Measurements from ENCODE around the gene GTPBP2. TPM values are rescaled to one million over a fixed set of nuclear protein-coding genes. Genes with fewer than 3 reads are reported as not detected.

The GTPBP2 gene
- total and polyA plus RNA-seq, 10 of the 15 experiments (the other 5 are each of a cell fraction or from before 2014, with no cell fraction given) = 5.9 to 63.4 (median 39.8) TPM

DNA sequence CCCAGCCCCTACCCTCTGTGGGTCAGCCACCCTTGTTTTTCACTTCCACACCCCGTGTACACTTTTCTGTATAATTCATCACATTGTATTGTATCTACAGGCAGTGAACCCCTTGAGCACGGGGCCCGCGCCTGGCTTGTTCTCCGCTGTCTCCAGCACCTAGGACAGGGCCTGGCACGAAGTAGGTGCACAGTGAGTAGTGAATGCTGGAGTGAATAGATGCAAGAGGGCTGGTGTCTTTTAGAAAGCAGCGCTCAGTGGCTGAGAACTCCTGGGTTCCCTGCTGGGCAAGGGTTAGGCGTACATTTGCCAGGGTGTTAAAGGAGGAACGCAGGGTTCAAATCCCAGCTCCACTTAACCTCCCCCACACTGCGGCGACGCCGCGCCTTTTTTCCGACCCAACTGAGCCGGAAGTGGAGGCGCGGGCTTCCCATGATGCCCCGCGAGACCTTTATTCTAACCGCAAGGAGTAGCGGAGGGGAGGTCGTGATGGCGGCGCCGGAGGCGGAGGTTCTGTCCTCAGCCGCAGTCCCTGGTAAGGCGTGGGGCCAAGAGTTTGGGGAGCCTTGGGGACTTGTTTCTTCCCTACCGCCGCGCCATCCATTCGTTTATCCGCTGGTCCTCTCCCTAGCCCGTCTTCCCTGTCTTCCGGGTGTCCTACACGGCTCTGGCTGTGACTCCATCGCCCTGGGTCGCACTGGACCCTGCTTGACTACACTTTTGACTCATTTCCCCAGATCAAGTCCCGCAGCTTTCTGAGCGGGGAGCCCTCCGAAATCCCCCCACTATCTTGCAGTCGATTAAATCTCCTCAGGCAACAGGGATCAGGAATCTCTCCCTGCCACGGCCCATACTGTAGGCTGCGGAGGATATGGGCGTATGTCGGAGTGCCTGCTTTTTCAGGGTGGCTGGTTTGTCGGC lies 6.6 kb upstream of the GTPBP2 start, which contains the start of gene MAD2L1BP (continued):
- TF ChIP-seq, protein P1, sequence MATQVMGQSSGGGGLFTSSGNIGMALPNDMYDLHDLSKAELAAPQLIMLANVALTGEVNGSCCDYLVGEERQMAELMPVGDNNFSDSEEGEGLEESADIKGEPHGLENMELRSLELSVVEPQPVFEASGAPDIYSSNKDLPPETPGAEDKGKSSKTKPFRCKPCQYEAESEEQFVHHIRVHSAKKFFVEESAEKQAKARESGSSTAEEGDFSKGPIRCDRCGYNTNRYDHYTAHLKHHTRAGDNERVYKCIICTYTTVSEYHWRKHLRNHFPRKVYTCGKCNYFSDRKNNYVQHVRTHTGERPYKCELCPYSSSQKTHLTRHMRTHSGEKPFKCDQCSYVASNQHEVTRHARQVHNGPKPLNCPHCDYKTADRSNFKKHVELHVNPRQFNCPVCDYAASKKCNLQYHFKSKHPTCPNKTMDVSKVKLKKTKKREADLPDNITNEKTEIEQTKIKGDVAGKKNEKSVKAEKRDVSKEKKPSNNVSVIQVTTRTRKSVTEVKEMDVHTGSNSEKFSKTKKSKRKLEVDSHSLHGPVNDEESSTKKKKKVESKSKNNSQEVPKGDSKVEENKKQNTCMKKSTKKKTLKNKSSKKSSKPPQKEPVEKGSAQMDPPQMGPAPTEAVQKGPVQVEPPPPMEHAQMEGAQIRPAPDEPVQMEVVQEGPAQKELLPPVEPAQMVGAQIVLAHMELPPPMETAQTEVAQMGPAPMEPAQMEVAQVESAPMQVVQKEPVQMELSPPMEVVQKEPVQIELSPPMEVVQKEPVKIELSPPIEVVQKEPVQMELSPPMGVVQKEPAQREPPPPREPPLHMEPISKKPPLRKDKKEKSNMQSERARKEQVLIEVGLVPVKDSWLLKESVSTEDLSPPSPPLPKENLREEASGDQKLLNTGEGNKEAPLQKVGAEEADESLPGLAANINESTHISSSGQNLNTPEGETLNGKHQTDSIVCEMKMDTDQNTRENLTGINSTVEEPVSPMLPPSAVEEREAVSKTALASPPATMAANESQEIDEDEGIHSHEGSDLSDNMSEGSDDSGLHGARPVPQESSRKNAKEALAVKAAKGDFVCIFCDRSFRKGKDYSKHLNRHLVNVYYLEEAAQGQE (IDR thresholded peaks at IDR 0.05; ENCODE audit: low read depth, low read length) = peak; percentile 92
- TF ChIP-seq POU2F2 (IDR thresholded peaks at IDR 0.05; ENCODE audit: borderline replicate concordance, low read depth, low read length) (peak; percentile 83; the same call in 2 of the 3 replicates), SMAD1 (IDR thresholded peaks at IDR 0.05; ENCODE audit: low read depth, partially characterized antibody) (peak; percentile 61), NFYA (IDR thresholded peaks at IDR 0.05; ENCODE audit: borderline replicate concordance, low read depth, low read length) (no peak), PML (IDR thresholded peaks at IDR 0.05; ENCODE audit: low read length) (peak; percentile 78; the same call in 1 of the 2 replicates), RELA (IDR thresholded peaks at IDR 0.05; ENCODE audit: borderline replicate concordance, partially characterized antibody) (peak; percentile 9), NR2C1 (IDR thresholded peaks at IDR 0.05) (peak; percentile 71), ZNF217 (IDR thresholded peaks at IDR 0.05) (0 out of 2 replicates have a peak, but pooled peaks have one; percentile 66), LARP7 (IDR thresholded peaks at IDR 0.05) (0 out of 2 replicates have a peak, but pooled peaks have one; percentile 20), GABPA (IDR thresholded peaks at IDR 0.05; ENCODE audit: low read depth) (peak; percentile 72), CBX5 (IDR thresholded peaks at IDR 0.05; ENCODE audit: low read depth) (no peak), YY1 (IDR thresholded peaks at IDR 0.05; ENCODE audit: low read depth, low read length) (peak; percentile 95), RCOR1 (conservative IDR thresholded peaks at IDR 0.05; ENCODE audit: low read depth, low read length) (peak; percentile 25; the same call in 1 of the 2 replicates), TCF12 (IDR thresholded peaks at IDR 0.05; ENCODE audit: low read depth, low read length) (peak; percentile 52; the same call in 1 of the 2 replicates), POLR2A (IDR thresholded peaks at IDR 0.05; ENCODE audit: low read depth, low read length) (peak; percentile 98), POLR2AphosphoS5 (IDR thresholded peaks at IDR 0.05; ENCODE audit: low read length) (peak; percentile 94), NBN (IDR thresholded peaks at IDR 0.05) (peak; percentile 89; the same call in 1 of the 2 replicates)
- TF ChIP-seq, protein P2, sequence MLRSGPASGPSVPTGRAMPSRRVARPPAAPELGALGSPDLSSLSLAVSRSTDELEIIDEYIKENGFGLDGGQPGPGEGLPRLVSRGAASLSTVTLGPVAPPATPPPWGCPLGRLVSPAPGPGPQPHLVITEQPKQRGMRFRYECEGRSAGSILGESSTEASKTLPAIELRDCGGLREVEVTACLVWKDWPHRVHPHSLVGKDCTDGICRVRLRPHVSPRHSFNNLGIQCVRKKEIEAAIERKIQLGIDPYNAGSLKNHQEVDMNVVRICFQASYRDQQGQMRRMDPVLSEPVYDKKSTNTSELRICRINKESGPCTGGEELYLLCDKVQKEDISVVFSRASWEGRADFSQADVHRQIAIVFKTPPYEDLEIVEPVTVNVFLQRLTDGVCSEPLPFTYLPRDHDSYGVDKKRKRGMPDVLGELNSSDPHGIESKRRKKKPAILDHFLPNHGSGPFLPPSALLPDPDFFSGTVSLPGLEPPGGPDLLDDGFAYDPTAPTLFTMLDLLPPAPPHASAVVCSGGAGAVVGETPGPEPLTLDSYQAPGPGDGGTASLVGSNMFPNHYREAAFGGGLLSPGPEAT (IDR thresholded peaks at IDR 0.05; ENCODE audit: low read depth) = peak; percentile 69
- TF ChIP-seq, protein P3, sequence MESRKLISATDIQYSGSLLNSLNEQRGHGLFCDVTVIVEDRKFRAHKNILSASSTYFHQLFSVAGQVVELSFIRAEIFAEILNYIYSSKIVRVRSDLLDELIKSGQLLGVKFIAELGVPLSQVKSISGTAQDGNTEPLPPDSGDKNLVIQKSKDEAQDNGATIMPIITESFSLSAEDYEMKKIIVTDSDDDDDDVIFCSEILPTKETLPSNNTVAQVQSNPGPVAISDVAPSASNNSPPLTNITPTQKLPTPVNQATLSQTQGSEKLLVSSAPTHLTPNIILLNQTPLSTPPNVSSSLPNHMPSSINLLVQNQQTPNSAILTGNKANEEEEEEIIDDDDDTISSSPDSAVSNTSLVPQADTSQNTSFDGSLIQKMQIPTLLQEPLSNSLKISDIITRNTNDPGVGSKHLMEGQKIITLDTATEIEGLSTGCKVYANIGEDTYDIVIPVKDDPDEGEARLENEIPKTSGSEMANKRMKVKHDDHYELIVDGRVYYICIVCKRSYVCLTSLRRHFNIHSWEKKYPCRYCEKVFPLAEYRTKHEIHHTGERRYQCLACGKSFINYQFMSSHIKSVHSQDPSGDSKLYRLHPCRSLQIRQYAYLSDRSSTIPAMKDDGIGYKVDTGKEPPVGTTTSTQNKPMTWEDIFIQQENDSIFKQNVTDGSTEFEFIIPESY (IDR thresholded peaks at IDR 0.05) = 0 out of 2 replicates have a peak, but pooled peaks have one; percentile 21
- TF ChIP-seq, protein P4, sequence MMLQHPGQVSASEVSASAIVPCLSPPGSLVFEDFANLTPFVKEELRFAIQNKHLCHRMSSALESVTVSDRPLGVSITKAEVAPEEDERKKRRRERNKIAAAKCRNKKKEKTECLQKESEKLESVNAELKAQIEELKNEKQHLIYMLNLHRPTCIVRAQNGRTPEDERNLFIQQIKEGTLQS (IDR thresholded peaks at IDR 0.05; ENCODE audit: borderline replicate concordance, extremely low read depth, low read depth, low read length) = no peak
- TF ChIP-seq, protein P5, sequence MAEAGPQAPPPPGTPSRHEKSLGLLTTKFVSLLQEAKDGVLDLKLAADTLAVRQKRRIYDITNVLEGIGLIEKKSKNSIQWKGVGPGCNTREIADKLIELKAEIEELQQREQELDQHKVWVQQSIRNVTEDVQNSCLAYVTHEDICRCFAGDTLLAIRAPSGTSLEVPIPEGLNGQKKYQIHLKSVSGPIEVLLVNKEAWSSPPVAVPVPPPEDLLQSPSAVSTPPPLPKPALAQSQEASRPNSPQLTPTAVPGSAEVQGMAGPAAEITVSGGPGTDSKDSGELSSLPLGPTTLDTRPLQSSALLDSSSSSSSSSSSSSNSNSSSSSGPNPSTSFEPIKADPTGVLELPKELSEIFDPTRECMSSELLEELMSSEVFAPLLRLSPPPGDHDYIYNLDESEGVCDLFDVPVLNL (IDR thresholded peaks at IDR 0.05; ENCODE audit: low read depth, low read length) = no peak

All from GM12878 (cell line).